ENCODE data around the gene FBLIM1. TPM values are rescaled to one million over a fixed set of nuclear protein-coding genes. Genes with fewer than 3 reads are reported as not detected.

FBLIM1 gene
- total RNA-seq, 1 experiment from 2014 or later = 78.3 TPM

GRCh38 chr1:15734296-15734695 lies 24.3 kb upstream of the FBLIM1 start:
- no peak for DNase-seq (ENCODE audit: low spot score)
- H3K4me3 Mint-ChIP-seq = no peak overlapping the region
- ChIA-PET CTCF (interaction anchor here (0.9 kb wide), 1 partner anchor 15 kb away, joined by 4 read pairs; no protein-coding TSS in a partner anchor), POLR2A (no interaction called here)
- H3K27ac Mint-ChIP-seq = no peak overlapping the region
- no peak for ATAC-seq
- H3K9me3 Mint-ChIP-seq = no peaks in the 10 kb centered on the region
- H3K4me1 Mint-ChIP-seq = no peaks in the 10 kb centered on the region
- no peak for TF ChIP-seq PREB (CRISPR knock-in tag; IDR thresholded peaks at IDR 0.05; ENCODE audit: borderline replicate concordance)
- no peak for TF ChIP-seq ZNF416 (CRISPR knock-in tag; IDR thresholded peaks at IDR 0.05)
- TF ChIP-seq FOXP1 (CRISPR knock-in tag; IDR thresholded peaks at IDR 0.05; ENCODE audit: borderline replicate concordance) = no peak
- no peak for TF ChIP-seq FOXP4 (CRISPR knock-in tag; IDR thresholded peaks at IDR 0.05)
- TF ChIP-seq ETV6 (CRISPR knock-in tag; IDR thresholded peaks at IDR 0.05) = no peak
- TF ChIP-seq ZBTB21 (CRISPR knock-in tag; IDR thresholded peaks at IDR 0.05; ENCODE audit: borderline replicate concordance) = no peak
- TF ChIP-seq ELF4 (CRISPR knock-in tag; IDR thresholded peaks at IDR 0.05; ENCODE audit: low read depth) = no peak
- no peak for TF ChIP-seq NR2C2 (CRISPR knock-in tag; IDR thresholded peaks at IDR 0.05)
- TF ChIP-seq ZNF263 (CRISPR knock-in tag; IDR thresholded peaks at IDR 0.05; ENCODE audit: low read depth) = no peak
- TF ChIP-seq FOXK1 (CRISPR knock-in tag; IDR thresholded peaks at IDR 0.05) = no peak
- no peak for TF ChIP-seq AFF4 (CRISPR knock-in tag; IDR thresholded peaks at IDR 0.05; ENCODE audit: borderline replicate concordance)
- TF ChIP-seq SOX15 (CRISPR knock-in tag; IDR thresholded peaks at IDR 0.05) = no peak
- no peak for TF ChIP-seq SP1 (CRISPR knock-in tag; conservative IDR thresholded peaks at IDR 0.05)
- TF ChIP-seq IRF1 (CRISPR knock-in tag; IDR thresholded peaks at IDR 0.05) = no peak
- TF ChIP-seq STAT6 (CRISPR knock-in tag; conservative IDR thresholded peaks at IDR 0.05; ENCODE audit: low read depth) = no peak
- H3K36me3 Mint-ChIP-seq = peaks cover 6% of the 10 kb centered on the region; the same call in 1 of the 2 replicates
- no peaks in the 10 kb centered on the region for H3K27me3 Mint-ChIP-seq (ENCODE audit: low read depth)

GRCh38 chr1:15734901-15735300 lies 23.7 kb upstream of the FBLIM1 start:
- no peak for ATAC-seq
- no peak overlapping the region for H3K4me3 Mint-ChIP-seq
- POLR2A ChIA-PET = no interaction called here

More at GRCh38 chr1:15734901-15735300, 23.7 kb upstream of the FBLIM1 start:
- Mint-ChIP-seq H3K27me3 (ENCODE audit: low read depth) (no peaks in the 10 kb centered on the region), H3K36me3 (peaks cover 3% of the 10 kb centered on the region; the same call in 1 of the 2 replicates), H3K27ac (no peak overlapping the region), H3K9me3 (no peaks in the 10 kb centered on the region), H3K4me1 (no peaks in the 10 kb centered on the region)
- DNase-seq (ENCODE audit: low spot score) = no peak
- TF ChIP-seq ZNF232 (CRISPR knock-in tag; IDR thresholded peaks at IDR 0.05) (no peak), CREB1 (CRISPR knock-in tag; IDR thresholded peaks at IDR 0.05) (no peak), ATF6 (CRISPR knock-in tag; IDR thresholded peaks at IDR 0.05) (no peak), RORB (CRISPR knock-in tag; IDR thresholded peaks at IDR 0.05) (no peak)
- CTCF ChIA-PET = interaction anchor here (0.9 kb wide), 1 partner anchor 16 kb away, joined by 4 read pairs; no protein-coding TSS in a partner anchor

Data from WTC11 (cell line).